ENCODE data around the gene ARHGAP12.

- TF ChIP-seq ZNF274 (IDR thresholded peaks at IDR 0.05; ENCODE audit: low read length) (no peak), ZNF274 (tag by site-specific recombination; IDR thresholded peaks at IDR 0.05; ENCODE audit: borderline replicate concordance) (no peak), PATZ1 (tag by site-specific recombination; IDR thresholded peaks at IDR 0.05) (no peak), KLF17 (tag by site-specific recombination; IDR thresholded peaks at IDR 0.05) (no peak), ZNF626 (tag by site-specific recombination; IDR thresholded peaks at IDR 0.05) (no peak), CTCF (tag by site-specific recombination; IDR thresholded peaks at IDR 0.05) (no peak), RBAK (tag by site-specific recombination; IDR thresholded peaks at IDR 0.05) (no peak), ZNF311 (tag by site-specific recombination; IDR thresholded peaks at IDR 0.05; ENCODE audit: borderline replicate concordance) (no peak), TCF7L2 (IDR thresholded peaks at IDR 0.05; ENCODE audit: borderline replicate concordance, low read depth, low read length) (no peak), REST (tag by site-specific recombination; IDR thresholded peaks at IDR 0.05) (no peak), ZNF350 (tag by site-specific recombination; IDR thresholded peaks at IDR 0.05) (no peak)
Measured at GRCh38 chr10:31926160-31926559, 2.5 kb downstream of the ARHGAP12 start.
